Peyer's patch (tissue), 4 donors: Measurements from ENCODE around the gene PHACTR3.

Experiments used
- CTCF ChIP-seq, 6 experiments: fragments of 450-650 bp in 4 of 6; fragments of 200-600 bp in 2 of 6; sonication (generic) in 1 of 6; IDR thresholded peaks; one replicate each; pipeline ENCODE4 v1.5.1; 2017 to 2019; ENCODE audit warnings: antibody characterized with exemption in 6 of 6, mild to moderate bottlenecking in 3 of 6, moderate library complexity in 1 of 6
- POLR2A ChIP-seq, 2 donors: fragments of 450-650 bp; IDR thresholded peaks; one replicate each; pipeline ENCODE4 v1.5.1; 2017; ENCODE audit warnings: antibody characterized with exemption in 2 of 2, mild to moderate bottlenecking in 2 of 2, moderate library complexity in 2 of 2

GRCh38 chr20:59567585-59568508, 36.5 kb upstream of the PHACTR3 start:
- TF ChIP-seq CTCF (IDR thresholded peaks at IDR 0.05) (no peak), POLR2A (IDR thresholded peaks at IDR 0.05) (no peak)
